ENCODE results near the gene ERVFRD-1.

GRCh38 chr6:11128608-11129007 is 17.1 kb upstream of the ERVFRD-1 start:
- TF ChIP-seq POLR2A (IDR thresholded peaks at IDR 0.05; ENCODE audit: low read depth, low read length): no peak
- TF ChIP-seq POLR2AphosphoS5 (IDR thresholded peaks at IDR 0.05; ENCODE audit: low read depth, low read length): no peak
- no peak for TF ChIP-seq TAF1 (IDR thresholded peaks at IDR 0.05; ENCODE audit: low read depth, low read length)
- TF ChIP-seq SPI1 (IDR thresholded peaks at IDR 0.05; ENCODE audit: low read depth, low read length): no peak
- no peak for TF ChIP-seq POU2F2 (IDR thresholded peaks at IDR 0.05; ENCODE audit: low read depth, low read length)

All from GM12891 (cell line).